ENCODE data around the gene CH25H. TPM values are rescaled to one million over a fixed set of nuclear protein-coding genes. Genes with fewer than 3 reads are reported as not detected.

CH25H gene
- total RNA-seq, 5 donors from 2014 or later (not counting 1 experiment from before 2014, with no cell fraction given), result 0.21 to 1.0 TPM; not detected in 3

DNA sequence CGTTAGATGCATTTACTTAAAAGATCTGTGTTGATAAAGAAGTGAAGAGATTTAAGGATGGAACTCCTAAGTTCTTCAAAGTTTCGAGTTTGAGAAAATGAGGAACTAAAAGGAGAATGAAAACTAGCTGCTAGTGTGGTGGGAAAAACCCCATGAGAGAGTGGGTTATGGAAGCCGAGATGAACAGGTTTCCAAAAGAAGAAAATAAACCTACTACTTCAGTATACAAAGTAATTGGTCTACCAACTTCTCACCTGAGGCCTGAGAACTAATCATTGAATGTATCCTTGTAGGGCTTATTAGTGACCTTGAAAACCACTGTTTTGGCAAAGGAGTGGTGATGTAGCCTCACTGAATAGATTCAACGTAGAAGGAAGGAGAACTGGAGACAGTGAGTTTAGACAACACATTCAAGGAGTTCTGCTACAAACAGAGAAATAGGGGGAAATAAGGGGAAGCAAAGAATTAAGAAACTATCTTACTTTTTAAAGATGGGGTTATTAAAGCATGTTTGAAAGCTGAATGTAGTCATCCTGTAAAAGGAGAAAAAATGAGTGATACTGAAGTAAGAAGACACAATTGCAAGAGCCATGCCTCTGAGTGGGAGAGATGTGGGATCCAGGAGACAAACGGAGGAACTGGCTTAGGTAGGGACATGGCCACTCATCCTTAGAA is 50.8 kb downstream of the CH25H start:
- H3K4me3 ChIP-seq (ENCODE audit: control insufficient read depth in 1 of 2, extremely low read depth in 1 of 2, low read length in 1 of 2), result no peak overlapping the region
- no peaks in the 10 kb centered on the region for H3K27me3 ChIP-seq (replicated peaks in 1 of 2; ENCODE audit: control insufficient read depth in 2 of 2, extremely low read depth in 1 of 2, insufficient read depth in 2 of 2, low read length in 1 of 2)
- DNase-seq (no peak), ATAC-seq (replicated peaks in 1 of 4) (no peak)
- Mint-ChIP-seq H3K27me3 (peaks cover 13 to 16% of the 10 kb centered on the region in 2 donors), H3K4me1 (no peaks in the 10 kb centered on the region), H3K4me3 (no peak overlapping the region), H3K36me3 (no peaks in the 10 kb centered on the region), H3K27ac (no peak overlapping the region), H3K9me3 (no peaks in the 10 kb centered on the region)
- WGBS (ENCODE audit: insufficient coverage), result 79% methylated on average over 2 of the region's 5 CpGs
- ChIA-PET CTCF (interaction anchor here in 1 of 2 donors (1.1 kb wide), 1 partner anchor 59 kb away, joined by 3 read pairs; no protein-coding TSS in a partner anchor), POLR2A (no interaction called here)
- H3K27ac ChIP-seq (ENCODE audit: low read length), result no peak overlapping the region
- no peaks in the 10 kb centered on the region for H3K4me1 ChIP-seq (ENCODE audit: control insufficient read depth in 1 of 2, extremely low read depth in 1 of 2, insufficient read depth in 2 of 2, low read length in 2 of 2)
- no peaks in the 10 kb centered on the region for H3K36me3 ChIP-seq (ENCODE audit: control insufficient read depth in 2 of 2, extremely low read depth in 1 of 2, insufficient read depth in 1 of 2, low read length in 1 of 2)
- no peaks in the 10 kb centered on the region for H3K9me3 ChIP-seq

Other genes with a start within 250 kb of the CH25H start
- 10 to 100 TPM; 18.4 to 32.6 (median 28.0) TPM for gene FAS, start 216.5 kb downstream of the CH25H start, total RNA-seq
- 10 to 100 TPM; 23.2 to 38.2 (median 33.6) TPM for gene LIPA, start 44.5 kb upstream of the CH25H start, total RNA-seq
- 10 to 100 TPM in 1 of 5 donors, 1 to 10 TPM in 4; 6.4 to 13.9 (median 6.8) TPM for gene IFIT2, start 94.7 kb upstream of the CH25H start, total RNA-seq
- 1 to 10 TPM; 2.3 to 4.4 (median 3.9) TPM for gene IFIT3, start 120.7 kb upstream of the CH25H start, total RNA-seq
- not detected for gene IFIT1B, start 170.7 kb upstream of the CH25H start, total RNA-seq
- gene IFIT1, start 185.3 kb upstream of the CH25H start, total RNA-seq, result 1 to 10 TPM; 1.7 to 5.5 (median 3.0) TPM
- 10 to 100 TPM; 12.6 to 20.3 (median 18.5) TPM for gene IFIT5, start 207.3 kb upstream of the CH25H start, total RNA-seq